Heart right ventricle (tissue), 16 donors: ENCODE data around the gene CDKN2D. TPM values are rescaled to one million over a fixed set of nuclear protein-coding genes. Genes with fewer than 3 reads are reported as not detected.
A peak's percentile ranks its signal among the peaks of the same experiment; 100 is the strongest.

Source experiments
- ATAC-seq, 8 donors: fragments of 200-7000 bp; cut with Tn5 transposase; one replicate each; pipeline ENCODE4 v1.9.1; 2020; ENCODE audit warnings: mild to moderate bottlenecking in 8 of 8, moderate library complexity in 8 of 8, moderate number of reproducible peaks in 1 of 8
- DNase-seq, 2 donors: peaks; one replicate each; pipeline ENCODE4 v3.0.0-alpha.2; 2020
- H3K27ac ChIP-seq, 10 donors: fragments of 200-600 bp; sonication (generic) in 2 of 10; one replicate each; pipeline versions ENCODE4 v1.5.0 to v1.8.0; 2020 to 2022; ENCODE audit warnings: mild to moderate bottlenecking in 3 of 10
- H3K27me3 ChIP-seq, 7 donors: fragments of 200-600 bp; one replicate each; pipeline ENCODE4 v1.8.0; 2021 to 2022; ENCODE audit warnings: mild to moderate bottlenecking in 2 of 7
- H3K36me3 ChIP-seq, 9 donors: fragments of 200-600 bp; sonication (generic) in 1 of 9; one replicate each; pipeline versions ENCODE4 v1.5.0 to v1.8.0; 2020 to 2022; ENCODE audit warnings: mild to moderate bottlenecking in 2 of 9
- H3K4me1 ChIP-seq, 9 donors: fragments of 200-600 bp; sonication (generic) in 1 of 9; one replicate each; pipeline versions ENCODE4 v1.5.0 to v1.8.0; 2020 to 2022; ENCODE audit warnings: mild to moderate bottlenecking in 4 of 9
- H3K4me3 ChIP-seq, 10 donors: fragments of 200-600 bp; sonication (generic) in 2 of 10; one replicate each; pipeline versions ENCODE4 v1.5.0 to v1.8.0; 2020 to 2022; ENCODE audit warnings: mild to moderate bottlenecking in 7 of 10, moderate library complexity in 2 of 10
- H3K9me3 ChIP-seq, 11 donors: fragments of 200-600 bp in 10 of 11; sonication (generic) in 2 of 11; one replicate each; pipeline versions ENCODE4 v1.5.0 to v1.8.0; 2013 to 2022; ENCODE audit warnings: mild to moderate bottlenecking in 2 of 11, control low read depth in 1 of 11, moderate library complexity in 1 of 11
- WGBS, 2 donors: extraction: QIAGEN DNeasy Blood & Tissue Kit; methylation state at CpG; one replicate each; pipeline ENCODE4 v1.1.7; 2013; ENCODE audit warnings: inconsistent platforms in 1 of 2; 5-methylcytosine and 5-hydroxymethylcytosine counted together
- intact Hi-C, 10 donors: fragments of 100-400 bp; cut with DNase I; formaldehyde crosslinking; loops; one replicate each; pipeline versions ENCODE4 v1.11.1 to v1.14.2; 2022
- polyA plus RNA-seq, 2 donors: library from polyadenylated mRNA; stranded (reverse); fragments of 200-250 nt; gene quantifications; one replicate each; pipeline ENCODE4 v1.2.3, GENCODE V29; 2013
- total RNA-seq, 10 donors: library from RNA; stranded (reverse); fragmentation: NEBNext Ultra II Directional in 3 of 10; extraction: Animal tissue kit (Norgen Biotek cat#: 25700) in 3 of 10; gene quantifications; one replicate each; pipeline versions ENCODE4 v1.2.1 to v1.2.4, GENCODE V29; 2021 to 2023
- TF ChIP-seq, protein P1 (sequence below), 9 donors: fragments of 200-600 bp; sonication (generic) in 2 of 9; IDR thresholded peaks; one replicate each; pipeline versions ENCODE4 v1.5.0 to v1.8.0; 2021 to 2022; ENCODE audit warnings: antibody characterized with exemption in 9 of 9, mild to moderate bottlenecking in 5 of 9, moderate library complexity in 1 of 9
- donor health status: Arrhythmogenic right ventricular cardiomyopathy.
- donor health status: ischemic (EF 13 %, LVEDD 7.1; RV severe dilation, severe dysfunction).
- donor health status: healthy with polysubstance abuse.
- donor health status: DM: no; HTN: yes; CAD: no.
- donor health status: DM: no; HTN: no; CAD: no.
- donor health status: ischemic (EF 25% LVEDD 6.9; RV normal size, moderate dysfunction).
- donor health status: ischemic (EF 25% LVEDD 5.7; RV mildly dilated, moderate dysfunction).
- donor health status: healthy.
- donor health status: DM: yes; HTN: yes; CAD: no.
- donor health status: Ischemic cardiomyopathy.
- donor health status: ischemic (EF 35%, LVEDD 5.7; RV mildly dilated, moderate dysfunction).
- donor health status: nonischemic (EF 11% LVEDD 7.7; RV severe dilation, severe dysfunction).
- donor health status: DM: yes; HTN: yes; CAD: no.
- donor health status: PGD.
- donor health status: ischemic (EF 29% LVEDD 5.4; RV normal size, mild dysfunction).
- donor health status: nonischemic (EF 23%, LVEDD 6.1; RV moderate dilation, normal function).

Gene CDKN2D
- total and polyA plus RNA-seq, 12 donors: 5.7 to 25.6 (median 10.3) TPM

DNA sequence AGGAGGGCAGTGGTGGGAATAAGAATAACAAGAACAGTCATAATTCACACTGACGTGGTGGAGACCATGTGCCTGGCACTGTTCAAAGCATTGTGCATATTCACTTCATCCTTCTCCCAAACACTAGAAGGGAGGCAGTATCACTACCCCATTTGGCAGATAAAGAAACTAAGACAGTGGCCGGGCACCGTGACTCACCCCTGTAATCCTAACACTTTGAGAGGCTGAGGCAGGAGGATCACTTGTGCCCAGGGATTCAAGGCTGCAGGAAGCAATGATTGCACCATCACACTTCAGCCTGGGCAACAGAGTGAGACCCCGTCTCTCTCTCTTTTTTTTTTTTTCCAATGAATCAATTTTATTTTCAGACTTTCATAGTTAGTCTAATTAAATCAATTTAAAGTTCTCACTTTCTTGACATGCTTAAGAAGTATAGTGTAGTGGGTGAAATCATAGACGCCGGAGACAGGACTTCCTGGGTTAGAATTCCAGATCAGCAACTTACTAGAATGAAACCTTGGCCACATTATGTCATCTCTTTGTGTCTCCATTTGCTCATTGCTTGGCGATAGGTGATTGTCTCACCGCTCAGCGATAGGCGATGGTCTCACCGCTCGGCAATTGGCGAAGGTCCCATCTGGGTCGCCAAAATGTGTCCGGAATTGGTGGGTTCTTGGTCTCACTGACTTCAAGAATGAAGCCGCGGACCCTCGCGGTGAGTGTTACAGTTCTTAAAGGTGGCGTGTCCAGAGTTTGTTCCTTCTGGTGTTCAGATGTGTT lies 30.4 kb downstream of the CDKN2D start:
- ATAC-seq: no peak
- Histone ChIP-seq H3K27me3 (peaks cover 0 to 9% (median 0%) of the 10 kb centered on the region in 7 donors), H3K36me3 (no peaks in the 10 kb centered on the region), H3K9me3 (no peaks in the 10 kb centered on the region), H3K27ac (no peak overlapping the region), H3K4me1 (peaks cover 0 to 14% (median 4%) of the 10 kb centered on the region in 9 donors), H3K4me3 (no peak overlapping the region)
- no peak for DNase-seq
- 77 to 81% methylated on average over 20 of the region's 20 CpGs for WGBS, 2 donors
- intact Hi-C loops: no loop called here
- TF ChIP-seq, protein P1, sequence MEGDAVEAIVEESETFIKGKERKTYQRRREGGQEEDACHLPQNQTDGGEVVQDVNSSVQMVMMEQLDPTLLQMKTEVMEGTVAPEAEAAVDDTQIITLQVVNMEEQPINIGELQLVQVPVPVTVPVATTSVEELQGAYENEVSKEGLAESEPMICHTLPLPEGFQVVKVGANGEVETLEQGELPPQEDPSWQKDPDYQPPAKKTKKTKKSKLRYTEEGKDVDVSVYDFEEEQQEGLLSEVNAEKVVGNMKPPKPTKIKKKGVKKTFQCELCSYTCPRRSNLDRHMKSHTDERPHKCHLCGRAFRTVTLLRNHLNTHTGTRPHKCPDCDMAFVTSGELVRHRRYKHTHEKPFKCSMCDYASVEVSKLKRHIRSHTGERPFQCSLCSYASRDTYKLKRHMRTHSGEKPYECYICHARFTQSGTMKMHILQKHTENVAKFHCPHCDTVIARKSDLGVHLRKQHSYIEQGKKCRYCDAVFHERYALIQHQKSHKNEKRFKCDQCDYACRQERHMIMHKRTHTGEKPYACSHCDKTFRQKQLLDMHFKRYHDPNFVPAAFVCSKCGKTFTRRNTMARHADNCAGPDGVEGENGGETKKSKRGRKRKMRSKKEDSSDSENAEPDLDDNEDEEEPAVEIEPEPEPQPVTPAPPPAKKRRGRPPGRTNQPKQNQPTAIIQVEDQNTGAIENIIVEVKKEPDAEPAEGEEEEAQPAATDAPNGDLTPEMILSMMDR (IDR thresholded peaks at IDR 0.05): no peak

DNA sequence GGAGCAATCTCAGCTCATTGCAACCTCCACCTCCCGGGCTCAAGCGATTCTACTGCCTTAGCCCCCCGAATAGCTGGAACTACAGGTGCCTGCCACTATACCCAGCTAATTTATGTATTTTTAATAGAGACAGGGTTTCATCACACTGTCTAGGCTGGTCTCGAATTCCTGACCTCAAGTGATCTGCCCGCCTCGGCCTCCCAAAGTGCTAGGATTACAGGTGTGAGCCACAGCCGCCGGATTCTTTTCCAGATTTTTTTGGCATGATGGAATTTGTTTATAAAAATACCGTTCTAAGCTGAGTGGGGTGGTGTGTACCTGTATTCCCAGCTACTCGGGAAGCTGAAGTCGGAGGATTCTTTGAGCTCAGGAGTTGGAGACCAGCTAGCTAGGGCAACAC lies 31.1 kb downstream of the CDKN2D start:
- WGBS, 2 donors: 81 to 82% methylated on average over 11 of the region's 11 CpGs
- no peak for DNase-seq
- Histone ChIP-seq H3K27me3 (peaks cover 0 to 9% (median 0%) of the 10 kb centered on the region in 7 donors), H3K4me1 (peaks cover 0 to 10% (median 0%) of the 10 kb centered on the region in 9 donors), H3K36me3 (no peaks in the 10 kb centered on the region), H3K4me3 (no peak overlapping the region), H3K9me3 (no peaks in the 10 kb centered on the region), H3K27ac (no peak overlapping the region)
- no peak for ATAC-seq
- TF ChIP-seq, protein P1 (IDR thresholded peaks at IDR 0.05): no peak
- intact Hi-C loops: no loop called here

GRCh38 chr19:10535613-10536012 lies 33.2 kb downstream of the CDKN2D start:
- no peaks in the 10 kb centered on the region for H3K36me3 ChIP-seq
- no peaks in the 10 kb centered on the region for H3K9me3 ChIP-seq
- H3K27ac ChIP-seq: no peak overlapping the region
- peaks cover 0 to 9% (median 0%) of the 10 kb centered on the region in 7 donors for H3K27me3 ChIP-seq
- no peak overlapping the region for H3K4me3 ChIP-seq
- no peak for ATAC-seq
- DNase-seq: no peak
- TF ChIP-seq, protein P1 (IDR thresholded peaks at IDR 0.05): no peak
- intact Hi-C loops: no loop called here
- H3K4me1 ChIP-seq: peaks cover 0 to 10% (median 0%) of the 10 kb centered on the region in 9 donors
- WGBS, 2 donors: 80 to 81% methylated on average over 6 of the region's 6 CpGs

DNA sequence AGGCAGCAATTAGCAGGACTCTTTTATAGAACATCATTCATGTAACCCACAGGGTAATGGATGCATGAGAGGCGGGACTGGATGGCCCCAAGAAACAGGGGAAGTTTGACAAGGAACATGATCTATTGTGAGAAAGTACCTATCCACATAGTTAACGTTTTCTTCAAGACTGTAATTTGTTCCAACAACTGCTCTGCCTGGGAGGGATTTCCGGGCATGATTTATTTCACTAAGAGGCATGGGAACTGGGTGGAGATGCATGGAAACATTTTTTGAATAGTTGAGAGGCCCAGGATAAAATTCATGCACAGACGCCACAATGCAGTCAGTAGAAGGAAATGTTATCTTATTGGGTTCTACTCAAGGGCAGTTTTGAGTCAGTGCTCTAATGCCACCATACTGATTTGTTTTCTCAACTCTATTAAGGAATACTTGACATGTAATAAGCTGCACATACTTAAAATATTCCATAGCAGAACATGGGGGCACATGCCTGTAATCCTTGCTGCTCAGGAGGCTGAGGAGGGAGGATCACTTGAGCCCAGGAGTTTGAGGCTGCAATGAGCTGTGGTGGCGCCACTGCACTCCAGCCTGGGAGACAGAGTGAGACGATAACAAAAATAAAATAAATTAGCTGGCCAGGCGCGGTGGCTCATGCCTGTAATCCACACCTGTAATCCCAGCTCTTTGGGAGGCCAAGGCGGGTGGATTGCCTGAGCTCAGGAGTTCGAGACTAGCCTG lies 35.0 kb downstream of the CDKN2D start:
- DNase-seq (no peak), ATAC-seq (peak in 7 of 8 donors; percentile 33 to 80 (median 60))
- Histone ChIP-seq H3K9me3 (no peaks in the 10 kb centered on the region), H3K36me3 (no peaks in the 10 kb centered on the region), H3K27me3 (peaks cover 0 to 9% (median 0%) of the 10 kb centered on the region in 7 donors), H3K27ac (peak overlapping the region in 3 of 10 donors; percentile 60 to 65 (median 61)), H3K4me3 (no peak overlapping the region), H3K4me1 (peaks cover 0 to 10% (median 0%) of the 10 kb centered on the region in 9 donors)
- 69 to 81% methylated on average over 10 of the region's 10 CpGs for WGBS, 2 donors
- intact Hi-C loops: no loop called here
- TF ChIP-seq, protein P1 (IDR thresholded peaks at IDR 0.05): no peak
